ENCODE data around the gene NTRK3. TPM values are rescaled to one million over a fixed set of nuclear protein-coding genes. Genes with fewer than 3 reads are reported as not detected.

NTRK3 gene
- total and polyA plus RNA-seq, 2 experiments from 2014 or later: not detected

GRCh38 chr15:88250826-88251225 lies 5.7 kb downstream of the NTRK3 start:
- H3K9ac ChIP-seq: no peak overlapping the region
- no peak overlapping the region for H3K4me2 ChIP-seq (ENCODE audit: unreplicated experiment)
- no peak overlapping the region for H3K4me3 ChIP-seq
- in situ Hi-C loops (cut with MboI): loop anchor here (25.0 kb wide), 1 partner anchor 186 kb away; no protein-coding TSS in a partner anchor
- no peaks in the 10 kb centered on the region for H3K79me2 ChIP-seq (ENCODE audit: insufficient read depth)
- H3K36me3 ChIP-seq (ENCODE audit: low read depth): no peaks in the 10 kb centered on the region
- no peaks in the 10 kb centered on the region for H4K20me1 ChIP-seq (ENCODE audit: insufficient read depth)
- no peak for DNase-seq
- peaks cover 25% of the 10 kb centered on the region for H3K27me3 ChIP-seq (replicated peaks; ENCODE audit: insufficient read depth)
- H3K9me2 ChIP-seq (ENCODE audit: insufficient read depth): no peaks in the 10 kb centered on the region
- TF ChIP-seq EZH2 (IDR thresholded peaks at IDR 0.05; ENCODE audit: insufficient read depth, poor library complexity, severe bottlenecking) (no peak), EZH2phosphoT487 (IDR thresholded peaks at IDR 0.05; ENCODE audit: insufficient read depth, low read depth) (no peak)
- H3F3A ChIP-seq (ENCODE audit: insufficient read depth): no peaks in the 10 kb centered on the region
- H3K9me3 ChIP-seq (ENCODE audit: low read depth): no peaks in the 10 kb centered on the region
- H3K4me1 ChIP-seq (ENCODE audit: insufficient read depth): no peaks in the 10 kb centered on the region
- no peak overlapping the region for H3K27ac ChIP-seq
- no peak overlapping the region for H2AFZ ChIP-seq
- 0% methylated on average over 1 of the region's 1 CpG for WGBS, 2 experiments (ENCODE audit: low coverage in 1 of 2, low lambda C conversion rate in 2 of 2, missing lambda C conversion rate in 2 of 2)

- peak; percentile 12 for DNase-seq
- H3K79me2 ChIP-seq (ENCODE audit: insufficient read depth): no peaks in the 10 kb centered on the region
- in situ Hi-C loops (cut with MboI): no loop called here
- no peaks in the 10 kb centered on the region for H4K20me1 ChIP-seq (ENCODE audit: insufficient read depth)
- H3K4me1 ChIP-seq (ENCODE audit: insufficient read depth): no peaks in the 10 kb centered on the region
- no peak overlapping the region for H3K4me2 ChIP-seq (ENCODE audit: unreplicated experiment)
- no peak overlapping the region for H3K4me3 ChIP-seq
- no peaks in the 10 kb centered on the region for H3K9me3 ChIP-seq (ENCODE audit: low read depth)
- H3K27me3 ChIP-seq (replicated peaks; ENCODE audit: insufficient read depth): peaks cover 11% of the 10 kb centered on the region
- no peaks in the 10 kb centered on the region for H3F3A ChIP-seq (ENCODE audit: insufficient read depth)
- H3K27ac ChIP-seq: no peak overlapping the region
- no peaks in the 10 kb centered on the region for H3K9me2 ChIP-seq (ENCODE audit: insufficient read depth)
- no peaks in the 10 kb centered on the region for H3K36me3 ChIP-seq (ENCODE audit: low read depth)
- TF ChIP-seq EZH2phosphoT487 (IDR thresholded peaks at IDR 0.05; ENCODE audit: insufficient read depth, low read depth): no peak
- TF ChIP-seq EZH2 (IDR thresholded peaks at IDR 0.05; ENCODE audit: insufficient read depth, poor library complexity, severe bottlenecking): no peak
- H2AFZ ChIP-seq: no peak overlapping the region
- no peak overlapping the region for H3K9ac ChIP-seq
- WGBS, 2 experiments (ENCODE audit: low coverage in 1 of 2, low lambda C conversion rate in 2 of 2, missing lambda C conversion rate in 2 of 2): 47 to 58% methylated on average over 6 of the region's 6 CpGs
Measured at GRCh38 chr15:88249220-88249619, 7.3 kb downstream of the NTRK3 start.

- Histone ChIP-seq H3K9ac (no peak overlapping the region), H3F3A (ENCODE audit: insufficient read depth) (no peaks in the 10 kb centered on the region), H3K27me3 (replicated peaks; ENCODE audit: insufficient read depth) (peaks cover 6% of the 10 kb centered on the region), H3K4me1 (ENCODE audit: insufficient read depth) (no peaks in the 10 kb centered on the region), H4K20me1 (ENCODE audit: insufficient read depth) (no peaks in the 10 kb centered on the region), H3K9me2 (ENCODE audit: insufficient read depth) (no peaks in the 10 kb centered on the region), H3K27ac (no peak overlapping the region), H3K9me3 (ENCODE audit: low read depth) (no peaks in the 10 kb centered on the region), H3K4me2 (ENCODE audit: unreplicated experiment) (no peak overlapping the region), H3K4me3 (no peak overlapping the region), H3K79me2 (ENCODE audit: insufficient read depth) (no peaks in the 10 kb centered on the region), H2AFZ (no peak overlapping the region), H3K36me3 (ENCODE audit: low read depth) (no peaks in the 10 kb centered on the region)
- no peak for DNase-seq
- in situ Hi-C loops (cut with MboI): no loop called here
- TF ChIP-seq EZH2 (IDR thresholded peaks at IDR 0.05; ENCODE audit: insufficient read depth, poor library complexity, severe bottlenecking) (no peak), EZH2phosphoT487 (IDR thresholded peaks at IDR 0.05; ENCODE audit: insufficient read depth, low read depth) (no peak)
- 38 to 43% methylated on average over 4 of the region's 4 CpGs for WGBS, 2 experiments (ENCODE audit: low coverage in 1 of 2, low lambda C conversion rate in 2 of 2, missing lambda C conversion rate in 2 of 2)
Measured at GRCh38 chr15:88247914-88248313, 8.6 kb downstream of the NTRK3 start.

- TF ChIP-seq EZH2 (IDR thresholded peaks at IDR 0.05; ENCODE audit: insufficient read depth, poor library complexity, severe bottlenecking) (no peak), EZH2phosphoT487 (IDR thresholded peaks at IDR 0.05; ENCODE audit: insufficient read depth, low read depth) (no peak)
- no peaks in the 10 kb centered on the region for H3K36me3 ChIP-seq (ENCODE audit: low read depth)
- no peaks in the 10 kb centered on the region for H4K20me1 ChIP-seq (ENCODE audit: insufficient read depth)
- no peaks in the 10 kb centered on the region for H3K79me2 ChIP-seq (ENCODE audit: insufficient read depth)
- H3K9ac ChIP-seq: no peak overlapping the region
- peak; percentile 80 for DNase-seq
- H3K9me3 ChIP-seq (ENCODE audit: low read depth): no peaks in the 10 kb centered on the region
- H3K9me2 ChIP-seq (ENCODE audit: insufficient read depth): no peaks in the 10 kb centered on the region
- in situ Hi-C loops (cut with MboI): no loop called here
- H3K4me2 ChIP-seq (ENCODE audit: unreplicated experiment): peak overlapping the region; percentile 82
- 10 to 14% methylated on average over 26 to 27 of the region's 27 CpGs for WGBS, 2 experiments (ENCODE audit: low coverage in 1 of 2, low lambda C conversion rate in 2 of 2, missing lambda C conversion rate in 2 of 2)
- H3K27ac ChIP-seq: no peak overlapping the region
- peak overlapping the region; percentile 60 for H3K4me3 ChIP-seq
- peaks cover 6% of the 10 kb centered on the region for H3K27me3 ChIP-seq (replicated peaks; ENCODE audit: insufficient read depth)
- H2AFZ ChIP-seq: peak overlapping the region; percentile 78
- H3K4me1 ChIP-seq (ENCODE audit: insufficient read depth): no peaks in the 10 kb centered on the region
- no peaks in the 10 kb centered on the region for H3F3A ChIP-seq (ENCODE audit: insufficient read depth)
Measured at GRCh38 chr15:88246666-88247446, 9.7 kb downstream of the NTRK3 start.
